Tibial nerve (tissue), 4 donors: ENCODE results near the gene TFEB. TPM values are rescaled to one million over a fixed set of nuclear protein-coding genes. Genes with fewer than 3 reads are reported as not detected.
A peak's percentile ranks its signal among the peaks of the same experiment; 100 is the strongest.

Experiments used
- DNase-seq, 2 donors: peaks; one replicate each; pipeline ENCODE4 v3.0.0-alpha.2; 2019; ENCODE audit warnings: low spot score in 2 of 2
- H3K27ac ChIP-seq, 4 donors: fragments of 200-600 bp; sonication (generic) in 3 of 4; one replicate each; pipeline ENCODE4 v1.5.1; 2017 to 2019; ENCODE audit warnings: mild to moderate bottlenecking in 1 of 4
- H3K27me3 ChIP-seq, 2 donors: fragments of 200-600 bp; sonication (generic) in 1 of 2; one replicate each; pipeline versions ENCODE4 v1.5.1 to v1.6.0; 2017 to 2019
- H3K36me3 ChIP-seq, 3 donors: fragments of 200-600 bp; sonication (generic); one replicate each; pipeline ENCODE4 v1.5.1; 2018 to 2019
- H3K4me1 ChIP-seq, 4 donors: fragments of 200-600 bp; sonication (generic) in 3 of 4; one replicate each; pipeline ENCODE4 v1.5.1; 2017 to 2019
- H3K4me3 ChIP-seq, 4 donors: fragments of 200-600 bp; sonication (generic) in 3 of 4; one replicate each; pipeline ENCODE4 v1.5.1; 2017 to 2019; ENCODE audit warnings: mild to moderate bottlenecking in 1 of 4, moderate library complexity in 1 of 4
- H3K9me3 ChIP-seq, 4 donors: fragments of 200-600 bp; sonication (generic) in 3 of 4; one replicate each; pipeline ENCODE4 v1.5.1; 2017 to 2019
- CTCF ChIP-seq, 5 experiments: fragments of 200-600 bp in 3 of 5; fragments of 450-650 bp in 2 of 5; sonication (generic) in 3 of 5; IDR thresholded peaks; one replicate each; pipeline ENCODE4 v1.5.1; 2016 to 2019; ENCODE audit warnings: antibody characterized with exemption in 5 of 5, mild to moderate bottlenecking in 3 of 5, moderate library complexity in 2 of 5
- EP300 ChIP-seq, 2 donors: sonication (generic); formaldehyde crosslinking; IDR thresholded peaks; one replicate each; pipeline ENCODE4 v1.6.1; 2017; ENCODE audit warnings: antibody characterized with exemption in 2 of 2, mild to moderate bottlenecking in 1 of 2
- POLR2A ChIP-seq, 2 donors: fragments of 450-650 bp; IDR thresholded peaks; one replicate each; pipeline ENCODE4 v1.6.1; 2017; ENCODE audit warnings: antibody characterized with exemption in 2 of 2, mild to moderate bottlenecking in 2 of 2, moderate library complexity in 2 of 2
- WGBS, 2 donors: methylation state at CpG; one replicate each; pipeline ENCODE4 v1.1.5; 2018; 5-methylcytosine and 5-hydroxymethylcytosine counted together
- total RNA-seq, 4 donors: library from RNA; depleted of rRNA; stranded (reverse); fragments of >200 nt; gene quantifications; one replicate each; pipeline ENCODE4 v1.1.0, GENCODE V29; 2016

TFEB gene
- total RNA-seq, 4 donors from 2014 or later, result 19.2 to 28.8 (median 20.6) TPM

GRCh38 chr6:41693281-41694240 lies 41.8 kb downstream of the TFEB start:
- Histone ChIP-seq H3K27me3 (no peaks in the 10 kb centered on the region), H3K36me3 (peaks cover 0 to 30% (median 10%) of the 10 kb centered on the region in 3 donors), H3K4me1 (peaks cover 0 to 48% (median 17%) of the 10 kb centered on the region in 4 donors), H3K27ac (peak overlapping the region; percentile 50 to 80 (median 62)), H3K4me3 (no peak overlapping the region), H3K9me3 (no peaks in the 10 kb centered on the region)
- TF ChIP-seq EP300 (IDR thresholded peaks at IDR 0.05) (peak in 1 of 2 donors; percentile 68), POLR2A (IDR thresholded peaks at IDR 0.05) (no peak), CTCF (IDR thresholded peaks at IDR 0.05) (no peak)
- DNase-seq, result no peak
- 43 to 49% methylated on average over 8 to 10 of the region's 10 CpGs for WGBS, 2 donors

GRCh38 chr6:41692730-41693129 lies 42.7 kb downstream of the TFEB start:
- Histone ChIP-seq H3K36me3 (peaks cover 0 to 38% (median 10%) of the 10 kb centered on the region in 3 donors), H3K4me3 (no peak overlapping the region), H3K27me3 (no peaks in the 10 kb centered on the region), H3K27ac (peak overlapping the region in 2 of 4 donors; percentile 47 to 80), H3K4me1 (peaks cover 0 to 39% (median 14%) of the 10 kb centered on the region in 4 donors), H3K9me3 (no peaks in the 10 kb centered on the region)
- DNase-seq, result no peak
- TF ChIP-seq POLR2A (IDR thresholded peaks at IDR 0.05) (no peak), CTCF (IDR thresholded peaks at IDR 0.05) (no peak), EP300 (IDR thresholded peaks at IDR 0.05) (no peak)
- WGBS, 2 donors, result 91 to 92% methylated on average over 2 of the region's 2 CpGs

- H3K27ac ChIP-seq, result peak overlapping the region in 2 of 4 donors; percentile 47 to 80
- H3K27me3 ChIP-seq, result no peaks in the 10 kb centered on the region
- TF ChIP-seq EP300 (IDR thresholded peaks at IDR 0.05), result no peak
- H3K4me1 ChIP-seq, result peaks cover 0 to 37% (median 14%) of the 10 kb centered on the region in 4 donors
- no peaks in the 10 kb centered on the region for H3K9me3 ChIP-seq
- H3K36me3 ChIP-seq, result peaks cover 0 to 44% (median 10%) of the 10 kb centered on the region in 3 donors
- DNase-seq, result no peak
- no peak overlapping the region for H3K4me3 ChIP-seq
Measured at GRCh38 chr6:41692080-41692675, 43.2 kb downstream of the TFEB start.

- Histone ChIP-seq H3K4me3 (no peak overlapping the region), H3K36me3 (peaks cover 0 to 50% (median 10%) of the 10 kb centered on the region in 3 donors), H3K27me3 (no peaks in the 10 kb centered on the region), H3K4me1 (peaks cover 0 to 37% (median 14%) of the 10 kb centered on the region in 4 donors), H3K9me3 (no peaks in the 10 kb centered on the region), H3K27ac (peak overlapping the region in 1 of 4 donors; percentile 47)
- TF ChIP-seq CTCF (IDR thresholded peaks at IDR 0.05), result no peak
- TF ChIP-seq POLR2A (IDR thresholded peaks at IDR 0.05), result no peak
- TF ChIP-seq EP300 (IDR thresholded peaks at IDR 0.05), result no peak
- DNase-seq, result no peak
- 82% methylated on average over 8 of the region's 8 CpGs for WGBS, 2 donors
Measured at GRCh38 chr6:41691426-41692079, 43.9 kb downstream of the TFEB start.

- Histone ChIP-seq H3K27ac (no peak overlapping the region), H3K9me3 (no peaks in the 10 kb centered on the region), H3K4me1 (peaks cover 0 to 33% (median 12%) of the 10 kb centered on the region in 4 donors), H3K36me3 (peaks cover 0 to 58% (median 10%) of the 10 kb centered on the region in 3 donors), H3K4me3 (no peak overlapping the region), H3K27me3 (no peaks in the 10 kb centered on the region)
- TF ChIP-seq EP300 (IDR thresholded peaks at IDR 0.05) (no peak), POLR2A (IDR thresholded peaks at IDR 0.05) (no peak), CTCF (IDR thresholded peaks at IDR 0.05) (no peak)
- DNase-seq, result no peak
- WGBS, 2 donors, result 90 to 94% methylated on average over 25 of the region's 25 CpGs
Measured at GRCh38 chr6:41690541-41691330, 44.7 kb downstream of the TFEB start.
